Right forelimb (tissue), 1 donor: ENCODE measurements around the gene CARD10.
"Not testable (repeated sequence)": the region's sequence is repeated elsewhere in the genome, so short reads cannot be mapped to it uniquely, and the experiment has no call there.

Experiments
- DNase-seq: peaks from one replicate; pipeline ENCODE4 v3.0.0-alpha.2; 2018

The CARD10 gene

GRCh38 chr22:37484480-37485394 is 34.5 kb downstream of the CARD10 start:
- no peak for DNase-seq

- no peak for DNase-seq
Measured at GRCh38 chr22:37483050-37483449, 36.2 kb downstream of the CARD10 start.

GRCh38 chr22:37482244-37482643 is 37.0 kb downstream of the CARD10 start:
- no peak for DNase-seq

GRCh38 chr22:37481347-37481907 is 37.8 kb downstream of the CARD10 start:
- no peak for DNase-seq

GRCh38 chr22:37480387-37481346 is 38.5 kb downstream of the CARD10 start:
- no peak for DNase-seq

- no peak for DNase-seq
Measured at GRCh38 chr22:37479196-37479595, 40.0 kb downstream of the CARD10 start.

- no peak for DNase-seq
Measured at GRCh38 chr22:37476389-37477329, 42.6 kb downstream of the CARD10 start.

GRCh38 chr22:37474447-37475090 is 44.6 kb downstream of the CARD10 start:
- no peak for DNase-seq

GRCh38 chr22:37473437-37473946 is 45.7 kb downstream of the CARD10 start:
- DNase-seq = no peak

- no peak for DNase-seq
Measured at GRCh38 chr22:37472418-37473006, 46.7 kb downstream of the CARD10 start.

- no peak for DNase-seq
Measured at GRCh38 chr22:37471727-37472417, 47.3 kb downstream of the CARD10 start.

GRCh38 chr22:37470087-37470445 is 49.1 kb downstream of the CARD10 start:
- no peak for DNase-seq

GRCh38 chr22:37469416-37470086 is 49.7 kb downstream of the CARD10 start:
- no peak for DNase-seq

- DNase-seq = not testable (repeated sequence)
Measured at GRCh38 chr22:37468201-37468695, 51.0 kb downstream of the CARD10 start.

GRCh38 chr22:37467391-37467955 is 51.7 kb downstream of the CARD10 start:
- no peak for DNase-seq

GRCh38 chr22:37464181-37464580 is 55.0 kb downstream of the CARD10 start:
- DNase-seq = no peak

GRCh38 chr22:37462983-37463382 is 56.2 kb downstream of the CARD10 start:
- DNase-seq = no peak

GRCh38 chr22:37462436-37462835 is 56.8 kb downstream of the CARD10 start:
- no peak for DNase-seq

GRCh38 chr22:37461961-37462360 is 57.3 kb downstream of the CARD10 start:
- DNase-seq = no peak
